ENCODE data around the gene SCAF11. TPM values are rescaled to one million over a fixed set of nuclear protein-coding genes. Genes with fewer than 3 reads are reported as not detected.
"Not testable (repeated sequence)": the region's sequence is repeated elsewhere in the genome, so short reads cannot be mapped to it uniquely, and the experiment has no call there.

SCAF11 gene, protein sequence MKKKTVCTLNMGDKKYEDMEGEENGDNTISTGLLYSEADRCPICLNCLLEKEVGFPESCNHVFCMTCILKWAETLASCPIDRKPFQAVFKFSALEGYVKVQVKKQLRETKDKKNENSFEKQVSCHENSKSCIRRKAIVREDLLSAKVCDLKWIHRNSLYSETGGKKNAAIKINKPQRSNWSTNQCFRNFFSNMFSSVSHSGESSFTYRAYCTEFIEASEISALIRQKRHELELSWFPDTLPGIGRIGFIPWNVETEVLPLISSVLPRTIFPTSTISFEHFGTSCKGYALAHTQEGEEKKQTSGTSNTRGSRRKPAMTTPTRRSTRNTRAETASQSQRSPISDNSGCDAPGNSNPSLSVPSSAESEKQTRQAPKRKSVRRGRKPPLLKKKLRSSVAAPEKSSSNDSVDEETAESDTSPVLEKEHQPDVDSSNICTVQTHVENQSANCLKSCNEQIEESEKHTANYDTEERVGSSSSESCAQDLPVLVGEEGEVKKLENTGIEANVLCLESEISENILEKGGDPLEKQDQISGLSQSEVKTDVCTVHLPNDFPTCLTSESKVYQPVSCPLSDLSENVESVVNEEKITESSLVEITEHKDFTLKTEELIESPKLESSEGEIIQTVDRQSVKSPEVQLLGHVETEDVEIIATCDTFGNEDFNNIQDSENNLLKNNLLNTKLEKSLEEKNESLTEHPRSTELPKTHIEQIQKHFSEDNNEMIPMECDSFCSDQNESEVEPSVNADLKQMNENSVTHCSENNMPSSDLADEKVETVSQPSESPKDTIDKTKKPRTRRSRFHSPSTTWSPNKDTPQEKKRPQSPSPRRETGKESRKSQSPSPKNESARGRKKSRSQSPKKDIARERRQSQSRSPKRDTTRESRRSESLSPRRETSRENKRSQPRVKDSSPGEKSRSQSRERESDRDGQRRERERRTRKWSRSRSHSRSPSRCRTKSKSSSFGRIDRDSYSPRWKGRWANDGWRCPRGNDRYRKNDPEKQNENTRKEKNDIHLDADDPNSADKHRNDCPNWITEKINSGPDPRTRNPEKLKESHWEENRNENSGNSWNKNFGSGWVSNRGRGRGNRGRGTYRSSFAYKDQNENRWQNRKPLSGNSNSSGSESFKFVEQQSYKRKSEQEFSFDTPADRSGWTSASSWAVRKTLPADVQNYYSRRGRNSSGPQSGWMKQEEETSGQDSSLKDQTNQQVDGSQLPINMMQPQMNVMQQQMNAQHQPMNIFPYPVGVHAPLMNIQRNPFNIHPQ (N-terminal part only)
- 10 to 100 TPM; 49.8 to 92.9 (median 72.8) TPM for polyA plus RNA-seq (ENCODE audit: insufficient read length in 10 of 10)
- long read RNA-seq, donor 1, full-length matches to known transcripts: 10 of 10 reads
- long read RNA-seq, donor 1, partial matches to known transcripts: 0 of 10 reads
- long read RNA-seq, donor 1, other reads (novel, unspliced or antisense): 0 of 10 reads
- long read RNA-seq, donor 2, full-length matches to known transcripts: 9 of 16 reads
- long read RNA-seq, donor 2, partial matches to known transcripts: 7 of 16 reads
- long read RNA-seq, donor 2, other reads (novel, unspliced or antisense): 0 of 16 reads
- long read RNA-seq, donor 3: 0 reads
- long read RNA-seq, donor 4, full-length matches to known transcripts: 10 of 10 reads
- long read RNA-seq, donor 4, partial matches to known transcripts: 0 of 10 reads
- long read RNA-seq, donor 4, other reads (novel, unspliced or antisense): 0 of 10 reads
- long read RNA-seq, donor 5, full-length matches to known transcripts: 16 of 26 reads
- long read RNA-seq, donor 5, partial matches to known transcripts: 10 of 26 reads
- long read RNA-seq, donor 5, other reads (novel, unspliced or antisense): 0 of 26 reads
- long read RNA-seq, donor 6, partial matches to known transcripts: 12 of 17 reads
- long read RNA-seq, donor 6, other reads (novel, unspliced or antisense): 0 of 17 reads
- long read RNA-seq, donor 7, full-length matches to known transcripts: 8 of 37 reads
- long read RNA-seq, donor 7, partial matches to known transcripts: 29 of 37 reads
- long read RNA-seq, donor 7, other reads (novel, unspliced or antisense): 0 of 37 reads
- long read RNA-seq, donor 8, partial matches to known transcripts: 6 of 10 reads
- long read RNA-seq, donor 8, other reads (novel, unspliced or antisense): 0 of 10 reads
- long read RNA-seq, donor 9, partial matches to known transcripts: 0 of 4 reads
- long read RNA-seq, donor 9, other reads (novel, unspliced or antisense): 0 of 4 reads

DNA sequence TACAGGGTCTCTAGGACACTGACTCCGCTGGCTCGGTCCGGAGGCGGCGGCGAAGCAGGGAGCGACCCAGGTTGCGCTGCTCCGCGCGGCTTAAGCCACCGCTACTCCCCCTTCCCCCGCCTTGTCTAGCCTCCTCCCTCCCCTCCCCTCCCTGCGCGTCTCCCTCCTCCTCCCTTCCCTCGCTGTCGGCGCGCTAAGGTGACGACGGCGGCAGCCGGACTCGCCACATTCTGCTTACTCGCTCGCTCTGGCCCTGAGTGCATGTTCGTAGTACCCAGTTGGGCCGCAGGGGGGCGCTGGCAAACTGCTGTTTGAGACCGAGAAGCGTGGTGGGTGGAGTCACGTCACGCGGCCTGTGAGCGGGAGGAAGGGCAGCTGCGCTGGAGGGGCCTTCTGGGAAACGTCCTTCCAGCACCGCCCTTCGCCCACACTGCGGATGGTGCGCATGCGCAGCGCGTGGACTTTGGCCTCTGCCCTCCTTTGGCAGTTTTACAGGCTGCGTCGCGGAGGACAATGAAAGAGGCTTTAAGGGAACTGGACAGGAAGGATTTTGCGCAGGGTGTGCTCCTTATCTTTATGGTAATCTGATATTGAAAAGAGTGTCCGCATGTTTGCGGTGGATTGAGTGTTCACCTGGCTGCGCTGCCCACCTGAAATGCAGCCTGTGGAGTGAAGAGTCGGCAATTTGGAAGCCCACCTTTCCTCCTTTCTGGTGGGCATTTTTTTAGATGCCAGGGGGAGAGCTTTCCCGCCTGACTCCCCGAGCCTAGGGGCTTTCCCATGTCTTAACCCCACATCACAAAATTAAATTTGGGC lies at the start of gene SCAF11:
Gene SCAF11 (minus strand): TSS at position 107 of the 816 bp plus-strand sequence. CDS start 26,407 bp downstream, outside the sequence.
- DNase-seq: peak; percentile 100

DNA sequence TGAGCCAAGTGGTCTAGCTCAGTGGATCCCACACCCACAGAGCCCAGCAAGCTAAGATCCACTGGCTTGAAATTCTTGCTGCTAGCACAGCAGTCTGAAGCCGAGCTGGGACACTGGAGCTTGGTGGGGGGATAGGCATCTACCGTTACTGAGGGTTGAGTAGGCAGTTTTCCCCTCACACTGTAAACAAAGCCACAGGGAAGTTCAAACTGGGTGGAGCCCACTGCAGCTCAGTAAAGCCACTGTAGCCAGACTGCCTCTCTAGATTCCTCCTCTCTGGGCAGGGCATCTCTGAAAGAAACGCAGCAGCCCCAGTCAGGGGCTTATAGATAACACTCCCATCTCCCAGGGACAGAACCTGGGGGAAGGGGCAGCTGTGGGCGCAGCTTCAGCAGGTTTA lies 46.7 kb upstream of the SCAF11 start:
- not testable (repeated sequence) for DNase-seq

DNA sequence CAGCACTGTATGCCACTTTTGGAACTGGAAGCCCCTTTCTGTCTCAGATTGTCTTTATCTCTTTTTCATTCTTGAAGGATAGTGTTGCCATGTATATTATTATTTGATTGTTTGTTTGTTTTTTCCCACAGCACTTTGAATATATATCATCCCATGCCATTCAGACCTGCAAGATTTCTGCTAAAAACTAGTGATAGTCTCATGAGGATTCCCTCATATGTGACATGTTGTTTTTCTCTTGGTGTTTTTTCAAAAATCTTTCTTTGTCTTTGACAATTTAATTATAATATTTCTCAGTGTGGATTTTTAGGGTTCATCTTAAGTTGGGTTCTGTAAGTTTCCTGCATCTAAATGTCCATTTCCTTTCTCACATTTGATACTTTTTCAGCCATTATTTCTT lies 36.8 kb upstream of the SCAF11 start:
- no peak for DNase-seq

DNA sequence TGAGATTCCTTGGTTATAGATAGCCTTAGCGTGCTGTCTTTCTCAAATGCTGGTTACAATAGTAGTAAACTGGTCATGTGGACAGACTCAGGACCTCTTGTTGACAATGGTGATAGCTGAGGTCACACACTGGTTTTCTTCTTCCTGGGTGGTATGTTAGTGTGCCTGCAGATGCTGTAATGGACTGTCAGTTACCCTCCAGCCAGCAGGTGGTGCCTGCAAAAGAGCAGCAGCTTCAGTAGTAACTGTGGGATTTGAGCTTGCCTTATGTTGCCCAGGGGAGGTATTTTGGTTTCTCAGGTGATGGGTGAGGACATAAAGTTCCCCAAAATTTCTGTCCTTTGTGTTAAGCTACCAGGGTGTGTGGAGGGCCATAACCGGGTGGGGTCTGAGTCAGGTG lies 33.7 kb upstream of the SCAF11 start:
- no peak for DNase-seq

DNA sequence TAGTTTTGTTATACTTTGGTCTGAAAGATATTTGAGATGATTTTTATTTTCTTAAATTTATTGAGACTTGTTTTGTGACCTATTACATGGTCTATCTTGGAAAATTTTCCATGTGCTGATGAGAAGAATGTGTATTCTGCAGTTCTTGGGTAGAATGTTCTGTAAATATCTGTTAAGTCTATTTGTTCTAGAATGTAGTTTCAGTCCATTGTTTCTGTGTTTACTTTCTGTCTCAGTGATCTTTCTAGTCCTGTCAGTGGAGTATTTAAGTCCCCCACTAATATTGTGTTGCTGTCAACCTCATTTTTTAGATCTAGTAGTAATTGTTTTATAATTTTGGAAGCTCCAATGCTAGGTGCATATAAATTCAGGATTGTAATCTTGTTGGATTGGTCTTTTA lies 30.4 kb upstream of the SCAF11 start:
- no peak for DNase-seq

DNA sequence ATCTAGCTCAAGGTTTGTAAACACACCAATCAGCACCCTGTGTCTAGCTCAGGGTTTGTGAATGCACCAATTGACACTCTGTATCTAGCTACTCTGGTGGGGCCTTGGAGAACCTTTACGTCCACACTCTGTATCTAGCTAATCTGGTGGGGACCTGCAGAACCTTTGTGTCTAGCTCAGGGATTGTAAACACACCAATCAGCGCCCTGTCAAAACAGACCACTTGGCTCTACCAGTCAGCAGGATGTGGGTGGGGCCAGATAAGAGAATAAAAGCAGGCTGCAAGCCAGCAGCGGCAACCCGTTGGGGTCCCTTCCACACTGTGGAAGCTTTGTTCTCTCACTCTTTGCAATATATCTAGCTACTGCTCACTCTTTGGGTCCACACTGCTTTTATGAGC lies 28.3 kb upstream of the SCAF11 start:
- not testable (repeated sequence) for DNase-seq

DNA sequence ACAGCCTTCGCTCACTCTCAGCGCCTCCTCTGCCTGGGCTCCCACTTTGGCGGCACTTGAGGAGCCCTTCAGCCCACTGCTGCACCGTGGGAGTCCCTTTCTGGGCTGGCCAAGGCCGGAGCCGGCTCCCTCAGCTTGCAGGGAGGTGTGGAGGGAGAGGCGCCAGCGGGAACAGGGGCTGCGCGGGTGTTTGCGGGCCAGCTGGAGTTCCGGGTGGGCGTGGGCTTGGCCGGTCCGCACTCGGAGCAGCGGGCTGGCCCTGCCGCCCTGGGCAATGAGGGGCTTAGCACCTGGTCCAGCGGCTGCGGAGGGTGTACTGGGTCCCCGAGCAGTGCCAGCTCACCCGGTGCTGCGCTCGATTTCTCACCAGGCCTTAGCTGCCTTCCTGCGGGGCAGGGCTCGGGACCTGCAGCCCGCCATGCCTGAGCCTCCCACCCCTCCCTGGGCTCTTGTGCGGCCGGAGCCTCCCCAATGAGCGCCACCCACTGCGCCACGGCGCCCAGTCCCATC lies 27.5 kb upstream of the SCAF11 start:
- not testable (repeated sequence) for DNase-seq

DNA sequence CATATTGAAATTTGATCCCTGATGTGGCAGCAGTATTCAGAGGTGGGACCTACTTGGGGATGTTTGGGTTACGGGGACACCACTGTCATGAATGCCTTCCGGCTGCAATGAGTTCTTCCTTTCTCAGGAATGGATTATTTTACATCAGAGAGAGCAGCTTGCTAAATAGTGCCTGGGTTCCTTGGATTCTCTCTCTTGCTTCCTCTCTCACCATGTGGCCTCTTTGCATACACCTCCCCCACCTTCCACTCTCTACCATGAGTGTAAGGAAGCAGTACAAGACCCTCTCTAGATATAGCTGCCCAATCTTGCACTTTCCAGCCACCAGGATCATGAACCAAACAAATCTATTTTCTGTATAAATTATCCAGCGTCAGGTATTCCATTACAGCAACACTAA lies 15.4 kb upstream of the SCAF11 start:
- no peak for DNase-seq

DNA sequence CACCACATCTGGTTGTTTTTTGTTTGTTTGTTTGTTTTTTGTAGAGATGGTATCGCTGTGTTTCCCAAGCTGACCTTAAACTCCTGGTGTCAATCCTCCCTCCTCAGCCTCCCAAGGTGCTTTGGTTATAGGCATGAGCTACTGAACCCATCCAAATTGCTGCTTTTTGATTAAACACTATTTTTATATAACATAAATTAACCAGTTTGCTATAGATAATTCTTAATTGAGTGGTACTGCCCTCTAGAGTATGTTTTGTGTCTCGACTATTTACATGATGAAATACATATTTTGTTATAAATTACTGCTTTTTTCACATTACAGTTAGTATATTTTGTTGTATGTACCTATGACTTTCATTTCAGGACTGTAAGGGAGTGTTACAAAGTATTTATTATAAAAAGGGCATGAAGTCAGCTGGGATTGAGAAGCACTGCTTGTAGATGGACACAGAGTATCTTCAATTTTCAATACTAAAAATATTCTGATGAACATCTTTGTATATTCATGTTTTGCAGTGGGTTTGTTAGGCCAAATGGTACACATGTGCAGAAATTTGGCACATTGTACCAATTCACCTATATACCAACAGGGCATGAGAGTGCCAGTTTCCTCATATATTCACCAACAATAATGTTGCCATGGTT lies 14.9 kb upstream of the SCAF11 start:
- peak in 1 of 3 donors; percentile 19 for DNase-seq

DNA sequence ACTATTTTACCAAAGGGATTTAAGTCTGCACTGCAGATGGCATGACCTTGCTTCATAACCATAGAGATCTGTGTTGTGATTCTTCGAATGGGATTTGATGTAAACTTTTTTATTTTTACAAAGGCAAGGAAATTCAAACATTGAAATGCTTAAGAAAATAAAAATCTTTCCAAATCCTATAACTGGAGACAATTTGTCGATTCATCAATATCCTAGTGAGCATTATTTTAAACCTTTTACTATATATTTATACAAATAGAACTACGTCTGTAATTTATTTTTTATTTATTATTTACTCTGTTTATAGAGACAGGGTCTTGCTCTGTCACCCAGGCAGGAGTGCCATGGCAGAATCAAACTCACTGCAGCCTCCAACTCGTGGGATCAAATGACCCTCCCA lies 14.3 kb upstream of the SCAF11 start:
- DNase-seq: no peak

DNA sequence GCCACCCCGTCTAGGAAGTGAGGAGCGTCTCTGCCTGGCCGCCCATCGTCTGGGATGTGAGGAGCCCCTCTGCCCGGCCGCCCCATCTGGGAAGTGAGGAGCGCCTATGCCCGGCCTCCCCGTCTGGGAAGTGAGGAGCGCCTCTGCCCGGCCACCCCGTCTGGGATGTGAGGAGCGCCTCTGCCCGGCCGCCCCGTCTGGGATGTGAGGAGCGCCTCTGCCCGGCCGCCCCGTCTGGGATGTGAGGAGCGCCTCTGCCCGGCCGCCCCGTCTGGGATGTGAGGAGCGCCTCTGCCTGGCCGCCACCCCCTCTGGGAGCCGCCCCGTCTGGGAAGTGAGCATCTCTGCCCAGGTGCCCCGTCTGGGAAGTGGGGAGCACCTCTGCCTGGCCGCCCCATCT lies 9.7 kb upstream of the SCAF11 start:
- DNase-seq: not testable (repeated sequence)

DNA sequence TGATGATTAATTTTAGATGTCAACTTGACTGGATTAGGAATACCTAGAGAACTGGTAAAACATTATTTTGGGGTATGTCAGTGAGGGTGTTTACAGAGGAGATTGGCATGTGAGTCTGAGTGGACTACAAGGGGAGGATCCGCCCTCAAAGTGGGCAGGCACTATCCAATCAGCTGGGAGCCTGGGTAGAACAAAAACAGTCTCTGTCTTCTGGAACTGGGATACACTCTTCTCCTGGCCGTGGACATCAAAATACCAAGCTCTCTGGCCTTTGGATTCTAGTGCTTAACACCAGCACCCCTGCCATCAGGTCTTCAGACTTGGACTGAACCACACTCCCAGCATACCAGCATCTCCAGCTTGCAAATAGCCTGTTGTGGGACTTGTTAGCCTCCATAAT lies 4.4 kb upstream of the SCAF11 start:
- DNase-seq: no peak

DNA sequence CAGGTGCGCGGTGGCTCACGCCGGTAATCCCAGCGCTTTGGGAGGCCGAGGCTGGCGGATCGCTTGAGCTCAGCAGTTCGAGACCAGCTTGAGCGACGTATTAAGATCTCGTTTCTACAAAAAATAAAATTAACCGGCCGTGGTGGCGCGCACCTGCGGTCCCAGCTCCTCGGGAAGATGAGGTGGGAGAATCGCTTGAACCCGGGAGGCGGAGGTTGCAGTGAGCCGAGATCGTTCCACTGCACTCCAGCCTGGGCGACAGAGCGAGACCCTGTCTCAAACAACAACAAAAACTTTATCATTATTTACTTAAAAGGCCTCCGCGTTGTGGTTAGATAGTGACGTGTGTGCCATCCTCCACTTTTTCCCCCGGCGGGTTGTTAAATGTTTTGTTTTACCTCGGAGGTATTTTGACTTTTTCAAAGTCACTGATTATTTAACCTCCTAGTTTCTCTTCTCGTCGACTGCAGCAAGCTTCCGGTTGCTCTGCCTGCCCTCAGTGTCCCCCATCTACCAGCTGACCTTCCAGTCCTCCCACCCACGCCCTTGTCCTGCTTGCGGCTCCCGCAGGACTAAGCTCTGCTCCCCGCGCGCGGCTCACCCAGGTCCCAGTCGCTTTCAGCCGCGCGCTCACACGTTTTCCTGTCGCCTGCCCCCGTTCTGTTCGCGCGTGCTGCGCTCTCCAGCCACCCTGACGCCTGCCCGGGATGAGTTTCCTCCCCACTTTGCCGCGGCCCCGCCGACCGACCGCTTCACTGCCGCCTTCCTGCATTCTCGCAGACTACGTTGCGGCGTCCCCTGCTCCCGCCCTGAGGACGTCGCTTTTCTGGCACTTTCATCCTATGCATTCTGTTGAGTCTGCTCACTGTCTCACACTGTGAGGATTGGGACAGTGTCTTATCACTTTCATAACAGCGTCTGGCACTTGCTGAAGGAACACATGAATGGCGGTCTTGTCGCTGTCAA lies 1.2 kb upstream of the SCAF11 start:
- DNase-seq: peak; percentile 71 to 95 (median 85)

DNA sequence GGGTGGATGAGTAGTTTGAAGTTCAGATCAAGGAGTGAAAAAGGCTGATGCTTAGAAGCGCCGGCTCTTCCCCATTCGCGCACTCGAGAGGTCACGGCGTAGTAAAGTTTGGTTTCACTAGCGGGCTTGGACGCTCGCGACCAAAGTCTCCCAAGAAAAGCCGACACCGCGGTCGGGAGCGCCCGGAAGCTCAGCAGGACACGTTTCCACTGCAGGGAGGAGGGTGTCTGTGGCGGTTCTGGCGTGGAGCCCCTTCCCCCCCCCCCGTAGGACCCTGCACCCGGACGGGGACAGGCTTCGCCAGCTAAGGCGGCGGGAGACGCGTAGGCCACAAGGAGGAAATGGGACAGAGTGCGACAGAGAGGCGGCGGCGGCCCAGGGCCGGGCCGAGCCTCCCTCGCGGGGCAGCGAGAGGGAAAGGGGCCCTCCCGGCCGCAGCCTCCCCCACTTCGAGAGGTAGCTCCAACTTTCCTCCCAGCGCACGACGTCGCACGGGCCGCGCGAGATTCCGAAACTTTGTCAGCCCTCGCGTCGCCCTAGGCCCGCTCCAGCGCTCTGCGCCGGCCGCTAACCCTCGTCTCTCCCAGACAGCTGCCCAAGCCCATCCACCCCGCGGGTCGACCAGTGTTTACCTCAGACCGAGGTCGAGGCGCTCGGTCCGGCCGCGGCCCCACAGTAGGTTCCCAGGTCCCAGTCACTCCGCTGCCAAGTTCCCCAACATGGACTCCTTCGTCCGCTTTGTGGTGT lies 480 bp downstream of the SCAF11 start:
- peak; percentile 65 to 93 (median 77) for DNase-seq

DNA sequence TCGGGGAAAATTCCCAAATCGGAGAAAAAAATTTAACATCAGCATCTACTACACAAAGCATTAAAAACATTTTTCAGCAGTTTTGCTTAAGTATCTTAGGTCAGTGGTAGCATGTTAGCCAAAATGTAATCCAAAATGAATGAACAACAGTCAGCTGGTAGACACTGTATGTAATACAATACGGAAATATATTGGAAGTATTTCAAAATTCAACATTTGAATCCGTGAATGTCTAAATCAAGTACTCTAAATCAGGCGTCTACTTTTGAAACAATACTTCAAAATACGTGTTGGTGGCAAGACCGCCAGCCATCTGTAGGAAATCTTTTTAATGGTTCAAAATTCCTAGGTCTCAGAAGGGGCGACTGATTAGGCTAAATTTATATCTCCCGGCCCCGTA lies 1.1 kb downstream of the SCAF11 start:
- DNase-seq: peak in 1 of 3 donors; percentile 11

DNA sequence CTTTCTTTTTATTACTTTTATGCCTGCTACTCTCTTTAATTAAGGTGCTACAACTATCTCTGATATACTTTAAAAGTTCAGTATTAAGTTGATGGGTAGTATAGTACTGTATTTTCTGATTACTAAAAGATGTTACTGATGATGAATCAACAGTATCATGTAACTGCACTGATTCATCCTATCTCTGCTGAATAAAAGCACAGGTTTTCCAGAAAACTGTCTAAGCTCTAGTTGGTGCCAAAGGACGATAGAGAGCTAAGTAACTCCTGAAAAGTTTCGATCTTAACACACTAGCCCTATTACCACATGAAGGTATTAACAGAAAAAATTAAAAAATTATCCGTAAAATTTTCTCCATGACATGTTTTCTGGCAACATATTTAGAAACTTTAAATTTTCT lies 2.1 kb downstream of the SCAF11 start:
- peak in 1 of 3 donors; percentile 16 for DNase-seq

Data from muscle of back (tissue), 13 donors.